ENCODE measurements around the gene STAM2.
"Not testable (repeated sequence)": the region's sequence is repeated elsewhere in the genome, so short reads cannot be mapped to it uniquely, and the experiment has no call there.

Gene STAM2

GRCh38 chr2:152189622-152190495 lies 14.3 kb upstream of the STAM2 start:
- H3K4me3 ChIP-seq (ENCODE audit: low read depth, low read length), result no peak overlapping the region
- peak; percentile 57 for TF ChIP-seq CTCF (IDR thresholded peaks at IDR 0.05; ENCODE audit: low read depth, low read length)
- DNase-seq, result peak; percentile 33
- H3K36me3 ChIP-seq, result no peaks in the 10 kb centered on the region
- no peak overlapping the region for H3K27ac ChIP-seq
- no peaks in the 10 kb centered on the region for H3K9me3 ChIP-seq (ENCODE audit: severe bottlenecking)
- no peaks in the 10 kb centered on the region for H3K27me3 ChIP-seq (ENCODE audit: insufficient read depth, low read depth, severe bottlenecking)

GRCh38 chr2:152186808-152187207 lies 11.2 kb upstream of the STAM2 start:
- H3K27me3 ChIP-seq (ENCODE audit: insufficient read depth, low read depth, severe bottlenecking); H3K27ac ChIP-seq; DNase-seq; H3K9me3 ChIP-seq (ENCODE audit: severe bottlenecking); H3K36me3 ChIP-seq; H3K4me3 ChIP-seq (ENCODE audit: low read depth, low read length): not testable (repeated sequence)

- no peak overlapping the region for H3K27ac ChIP-seq
- no peak for TF ChIP-seq CTCF (IDR thresholded peaks at IDR 0.05; ENCODE audit: low read depth, low read length)
These were observed 10.7 kb upstream of the STAM2 start for GRCh38 chr2:152186262-152186661.

GRCh38 chr2:152183401-152184073 lies 8.0 kb upstream of the STAM2 start:
- Histone ChIP-seq H3K27ac (no peak overlapping the region), H3K4me3 (ENCODE audit: low read depth, low read length) (no peak overlapping the region), H3K27me3 (ENCODE audit: insufficient read depth, low read depth, severe bottlenecking) (no peaks in the 10 kb centered on the region), H3K36me3 (no peaks in the 10 kb centered on the region), H3K9me3 (ENCODE audit: severe bottlenecking) (no peaks in the 10 kb centered on the region)
- no peak for DNase-seq
- no peak for TF ChIP-seq CTCF (IDR thresholded peaks at IDR 0.05; ENCODE audit: low read depth, low read length)

More at GRCh38 chr2:152186262-152186661, 10.7 kb upstream of the STAM2 start:
- no peaks in the 10 kb centered on the region for H3K27me3 ChIP-seq (ENCODE audit: insufficient read depth, low read depth, severe bottlenecking)
- DNase-seq, result no peak
- no peaks in the 10 kb centered on the region for H3K36me3 ChIP-seq
- H3K4me3 ChIP-seq (ENCODE audit: low read depth, low read length), result no peak overlapping the region
- no peaks in the 10 kb centered on the region for H3K9me3 ChIP-seq (ENCODE audit: severe bottlenecking)

- not testable (repeated sequence) for H3K27me3 ChIP-seq (ENCODE audit: insufficient read depth, low read depth, severe bottlenecking); H3K36me3 ChIP-seq; H3K27ac ChIP-seq; H3K4me3 ChIP-seq (ENCODE audit: low read depth, low read length); H3K9me3 ChIP-seq (ENCODE audit: severe bottlenecking); DNase-seq
These were observed 2.1 kb upstream of the STAM2 start for GRCh38 chr2:152177667-152178066.

GRCh38 chr2:152176113-152176714 lies 651 bp upstream of the STAM2 start:
- no peaks in the 10 kb centered on the region for H3K27me3 ChIP-seq (ENCODE audit: insufficient read depth, low read depth, severe bottlenecking)
- no peak for TF ChIP-seq CTCF (IDR thresholded peaks at IDR 0.05; ENCODE audit: low read depth, low read length)
- DNase-seq, result no peak

More at GRCh38 chr2:152176113-152176714, 651 bp upstream of the STAM2 start:
- H3K36me3 ChIP-seq, result no peaks in the 10 kb centered on the region
- H3K27ac ChIP-seq, result peak overlapping the region; percentile 96; the same call in 1 of the 2 replicates
- H3K4me3 ChIP-seq (ENCODE audit: low read depth, low read length), result peak overlapping the region; percentile 79
- H3K9me3 ChIP-seq (ENCODE audit: severe bottlenecking), result no peaks in the 10 kb centered on the region

Measured in WERI-Rb-1 (cell line).